ENCODE data around the gene SEMA3F.

DNA sequence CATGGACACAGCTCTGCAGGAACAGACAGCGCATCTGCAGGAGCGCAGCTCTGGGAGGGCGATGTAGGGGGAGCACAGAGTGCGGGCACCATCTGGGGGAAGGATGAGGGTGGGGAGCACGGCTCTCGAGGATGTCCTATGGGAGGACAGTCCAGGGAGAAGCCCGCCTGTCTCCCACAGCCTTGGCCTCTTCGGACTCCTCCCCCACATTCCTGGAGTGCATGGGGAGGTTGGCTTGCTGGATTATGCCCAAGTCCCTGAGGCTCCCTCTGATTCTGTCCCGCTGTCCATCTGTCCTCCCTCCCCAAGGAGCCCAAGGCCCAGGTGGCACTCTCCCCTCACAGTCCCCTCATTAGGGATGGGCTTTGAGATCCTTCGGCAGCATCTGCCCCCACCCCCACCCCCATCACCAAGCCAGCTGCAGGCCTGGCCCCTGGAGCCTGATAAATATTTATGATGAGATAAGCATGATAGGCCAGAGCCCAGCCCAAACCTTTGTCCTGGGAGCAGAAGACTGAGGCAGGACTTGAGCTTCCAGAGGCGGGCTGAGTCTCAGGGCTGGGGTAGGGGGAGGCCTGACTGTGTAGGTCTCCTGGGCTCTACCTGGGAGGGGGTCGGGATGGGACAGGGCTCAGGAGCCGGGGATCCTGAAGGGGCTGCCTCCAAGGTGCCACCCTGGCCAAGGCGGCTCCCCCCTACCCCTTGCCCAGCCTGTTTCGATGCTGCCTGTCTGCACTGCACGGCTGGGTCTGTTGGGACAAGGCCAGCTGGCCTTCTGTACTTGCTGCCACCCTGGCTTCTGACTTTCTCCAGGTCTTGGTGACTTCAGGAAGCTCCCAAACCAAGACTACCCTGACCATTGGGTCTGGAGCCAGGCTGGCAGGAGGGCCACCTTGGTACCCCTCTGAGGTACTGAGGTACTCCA lies 28.6 kb upstream of the SEMA3F start:
- TF ChIP-seq POLR2AphosphoS5 (IDR thresholded peaks at IDR 0.05; ENCODE audit: low read depth, low read length) (no peak), SPI1 (IDR thresholded peaks at IDR 0.05; ENCODE audit: low read depth, low read length) (no peak), POLR2A (IDR thresholded peaks at IDR 0.05; ENCODE audit: low read depth, low read length) (no peak), TAF1 (IDR thresholded peaks at IDR 0.05; ENCODE audit: low read depth, low read length) (no peak)

Measured in GM12891 (cell line).